CD4-positive, alpha-beta T cell treated with Interleukin-6 for 4 hours (primary cell): ENCODE results near the gene SCYGR2.

Source experiments
- DNase-seq: peaks from one replicate; pipeline ENCODE4 v3.0.0-alpha.2; 2020; ENCODE audit warnings: mixed read lengths

Gene SCYGR2

GRCh38 chr2:227613272-227613660, 14.6 kb downstream of the SCYGR2 start:
- no peak for DNase-seq

- no peak for DNase-seq
Measured at GRCh38 chr2:227614246-227614645, 15.6 kb downstream of the SCYGR2 start.

GRCh38 chr2:227614740-227615139, 16.0 kb downstream of the SCYGR2 start, which contains the start of gene SCYGR3:
Gene SCYGR3, minus strand, starts transcription at chr2:227614840. Its CDS starts 0 bp downstream, at chr2:227614840.
- DNase-seq: no peak

GRCh38 chr2:227615181-227615580, 16.5 kb downstream of the SCYGR2 start:
- DNase-seq: no peak

GRCh38 chr2:227615906-227616305, 17.2 kb downstream of the SCYGR2 start:
- no peak for DNase-seq

- DNase-seq: no peak
Measured at GRCh38 chr2:227616631-227617030, 17.9 kb downstream of the SCYGR2 start.

GRCh38 chr2:227617316-227618230, 18.9 kb downstream of the SCYGR2 start, which contains the start of gene SCYGR4:
Gene SCYGR4, plus strand, starts transcription at chr2:227617498. Its CDS starts 0 bp downstream, at chr2:227617498.
- DNase-seq: no peak

GRCh38 chr2:227623226-227623625, 24.5 kb downstream of the SCYGR2 start:
- DNase-seq: no peak

GRCh38 chr2:227625420-227625819, 26.7 kb downstream of the SCYGR2 start:
- DNase-seq: no peak

GRCh38 chr2:227626580-227627151, 28.0 kb downstream of the SCYGR2 start:
- DNase-seq: no peak

- DNase-seq: no peak
Measured at GRCh38 chr2:227627769-227628168, 29.1 kb downstream of the SCYGR2 start.

GRCh38 chr2:227629435-227629834, 30.7 kb downstream of the SCYGR2 start:
- no peak for DNase-seq

GRCh38 chr2:227630322-227630721, 31.6 kb downstream of the SCYGR2 start:
- no peak for DNase-seq

GRCh38 chr2:227632827-227633226, 34.1 kb downstream of the SCYGR2 start:
- DNase-seq: no peak

GRCh38 chr2:227634201-227634600, 35.5 kb downstream of the SCYGR2 start:
- DNase-seq: no peak

GRCh38 chr2:227642656-227643055, 44.0 kb downstream of the SCYGR2 start:
- DNase-seq: no peak

- no peak for DNase-seq
Measured at GRCh38 chr2:227643990-227644551, 45.4 kb downstream of the SCYGR2 start.
